AG10803 (cell line): Measurements from ENCODE around the gene TRIM46.
"Not testable (repeated sequence)": the region's sequence is repeated elsewhere in the genome, so short reads cannot be mapped to it uniquely, and the experiment has no call there.

Experiments used
- DNase-seq: peaks from one replicate; pipeline ENCODE4 v3.0.0; 2010; ENCODE audit warnings: low read depth
- H3K4me3 ChIP-seq: 2 replicates; pipeline ENCODE4 v1.5.1; 2011; ENCODE audit warnings: mild to moderate bottlenecking, low read length, control low read depth
- CTCF ChIP-seq: conservative IDR thresholded peaks from 2 replicates; pipeline ENCODE4 v1.5.1; 2011; ENCODE audit warnings: mild to moderate bottlenecking, low read length, control low read depth, inconsistent platforms

TRIM46 gene

GRCh38 chr1:155206891-155207805, 33.5 kb downstream of the TRIM46 start:
- H3K4me3 ChIP-seq: peak overlapping the region; percentile 100
- peak; percentile 76 for DNase-seq
- TF ChIP-seq CTCF: peak; percentile 96

GRCh38 chr1:155207806-155208540, 34.3 kb downstream of the TRIM46 start, which contains the start of gene THBS3:
THBS3 (minus strand) TSS chr1:155207897; CDS start chr1:155207876, 21 bp downstream.
- TF ChIP-seq CTCF: no peak
- peak; percentile 37 for DNase-seq

GRCh38 chr1:155208541-155209311, 35.1 kb downstream of the TRIM46 start, which contains the start of gene MTX1:
MTX1 (plus strand) TSS chr1:155208695; CDS start chr1:155208805, 110 bp downstream.
- TF ChIP-seq CTCF: no peak
- peak; percentile 87 for DNase-seq
- H3K4me3 ChIP-seq: peak within 1 kb of the TSS; percentile 100

More at GRCh38 chr1:155207806-155208540, 34.3 kb downstream of the TRIM46 start, which contains the start of gene THBS3:
- H3K4me3 ChIP-seq: peak within 1 kb of the TSS; percentile 100

GRCh38 chr1:155209312-155209721, 35.7 kb downstream of the TRIM46 start:
- no peak for TF ChIP-seq CTCF
- H3K4me3 ChIP-seq: peak overlapping the region; percentile 100
- DNase-seq: no peak

- no peak for DNase-seq
- TF ChIP-seq CTCF: no peak
- no peak overlapping the region for H3K4me3 ChIP-seq
Measured at GRCh38 chr1:155210314-155211104, 36.9 kb downstream of the TRIM46 start.

- not testable (repeated sequence) for DNase-seq, H3K4me3 ChIP-seq
Measured at GRCh38 chr1:155211381-155212050, 37.9 kb downstream of the TRIM46 start.

- not testable (repeated sequence) for H3K4me3 ChIP-seq, DNase-seq
Measured at GRCh38 chr1:155212051-155212440, 38.4 kb downstream of the TRIM46 start.

- not testable (repeated sequence) for H3K4me3 ChIP-seq, DNase-seq
Measured at GRCh38 chr1:155214702-155215101, 41.1 kb downstream of the TRIM46 start.
